ENCODE data around the gene MBOAT2.
A peak's percentile ranks its signal among the peaks of the same experiment; 100 is the strongest.
"Not testable (repeated sequence)": the region's sequence is repeated elsewhere in the genome, so short reads cannot be mapped to it uniquely, and the experiment has no call there.

MBOAT2 gene

GRCh38 chr2:8987410-8987809, 16.1 kb downstream of the MBOAT2 start:
- DNase-seq = no peak

- no peak for DNase-seq
These were observed 17.0 kb downstream of the MBOAT2 start for GRCh38 chr2:8986327-8986976.

- no peak for DNase-seq
These were observed 17.7 kb downstream of the MBOAT2 start for GRCh38 chr2:8985561-8986326.

- peak; percentile 6 for DNase-seq
These were observed 18.6 kb downstream of the MBOAT2 start for GRCh38 chr2:8984855-8985254.

GRCh38 chr2:8984157-8984556, 19.3 kb downstream of the MBOAT2 start:
- DNase-seq = no peak

GRCh38 chr2:8983571-8983970, 19.9 kb downstream of the MBOAT2 start:
- DNase-seq = no peak

GRCh38 chr2:8981876-8982275, 21.6 kb downstream of the MBOAT2 start:
- DNase-seq = no peak

GRCh38 chr2:8980096-8980495, 23.4 kb downstream of the MBOAT2 start:
- no peak for DNase-seq

- DNase-seq = no peak
These were observed 25.7 kb downstream of the MBOAT2 start for GRCh38 chr2:8977758-8978157.

GRCh38 chr2:8976442-8977259, 26.8 kb downstream of the MBOAT2 start:
- peak; percentile 25 for DNase-seq

- DNase-seq = no peak
These were observed 29.5 kb downstream of the MBOAT2 start for GRCh38 chr2:8974016-8974415.

- not testable (repeated sequence) for DNase-seq
These were observed 30.5 kb downstream of the MBOAT2 start for GRCh38 chr2:8973017-8973416.

GRCh38 chr2:8972535-8972934, 30.9 kb downstream of the MBOAT2 start:
- not testable (repeated sequence) for DNase-seq

- not testable (repeated sequence) for DNase-seq
These were observed 34.1 kb downstream of the MBOAT2 start for GRCh38 chr2:8969348-8969747.

GRCh38 chr2:8966123-8966908, 37.2 kb downstream of the MBOAT2 start:
- DNase-seq = no peak

- DNase-seq = no peak
These were observed 38.1 kb downstream of the MBOAT2 start for GRCh38 chr2:8965216-8965969.

GRCh38 chr2:8962890-8963289, 40.6 kb downstream of the MBOAT2 start:
- DNase-seq = no peak

GRCh38 chr2:8957628-8958027, 45.9 kb downstream of the MBOAT2 start:
- DNase-seq = no peak

GRCh38 chr2:8956774-8957173, 46.7 kb downstream of the MBOAT2 start:
- no peak for DNase-seq

- no peak for DNase-seq
These were observed 48.5 kb downstream of the MBOAT2 start for GRCh38 chr2:8954990-8955389.

- no peak for DNase-seq
These were observed 50.0 kb downstream of the MBOAT2 start for GRCh38 chr2:8953525-8953924.

GRCh38 chr2:8939486-8940114, 63.9 kb downstream of the MBOAT2 start:
- DNase-seq = no peak

Measured in midbrain (tissue), 1 donor.